ENCODE data around the gene RGS19.

RGS19 gene

GRCh38 chr20:64023361-64024140 lies 55.8 kb downstream of the RGS19 start:
- Histone ChIP-seq H3K4me3 (ENCODE audit: low read depth in 1 of 2, low read length in 2 of 2) (no peak overlapping the region), H3K9me3 (ENCODE audit: low read length) (no peaks in the 10 kb centered on the region), H3K27ac (ENCODE audit: low read depth, low read length) (no peak overlapping the region), H3K36me3 (ENCODE audit: insufficient read depth, low read length) (peaks cover 85% of the 10 kb centered on the region), H3K27me3 (ENCODE audit: control insufficient read depth in 1 of 2, insufficient read depth in 2 of 2, low read length in 2 of 2) (no peaks in the 10 kb centered on the region), H3K4me1 (ENCODE audit: insufficient read depth, low read length) (peaks cover 19% of the 10 kb centered on the region), H3K9ac (ENCODE audit: low read length) (no peak overlapping the region)

Data from muscle layer of colon (tissue), 2 donors.